GM19468 (cell line): ENCODE data around the gene KRTAP5-2.
"Not testable (repeated sequence)": the region's sequence is repeated elsewhere in the genome, so short reads cannot be mapped to it uniquely, and the experiment has no call there.

Experiments used
- ATAC-seq: cut with Tn5 transposase; IDR thresholded peaks from one replicate; pipeline ENCODE4 v1.9.1; 2021; ENCODE audit warnings: mild to moderate bottlenecking, moderate library complexity, moderate number of reproducible peaks; ENCODE audit not compliant: unreplicated experiment; ENCODE audit errors: extremely low read depth

Gene KRTAP5-2

GRCh38 chr11:1595994-1596575 lies 2.0 kb downstream of the KRTAP5-2 start:
- not testable (repeated sequence) for ATAC-seq

- ATAC-seq = no peak
Measured at GRCh38 chr11:1592628-1593027, 5.5 kb downstream of the KRTAP5-2 start.

GRCh38 chr11:1589996-1590395 lies 8.1 kb downstream of the KRTAP5-2 start:
- ATAC-seq = no peak

- ATAC-seq = not testable (repeated sequence)
Measured at GRCh38 chr11:1589191-1589963, 8.7 kb downstream of the KRTAP5-2 start.

GRCh38 chr11:1586699-1587098 lies 11.4 kb downstream of the KRTAP5-2 start:
- ATAC-seq = no peak

GRCh38 chr11:1584661-1585370 lies 13.3 kb downstream of the KRTAP5-2 start, which contains the start of gene KRTAP5-1:
KRTAP5-1 (minus strand) TSS chr11:1585283; CDS start chr11:1585249, 34 bp downstream.
- not testable (repeated sequence) for ATAC-seq

- ATAC-seq = not testable (repeated sequence)
Measured at GRCh38 chr11:1582909-1583308, 15.2 kb downstream of the KRTAP5-2 start.

- ATAC-seq = no peak
Measured at GRCh38 chr11:1581976-1582375, 16.1 kb downstream of the KRTAP5-2 start.

GRCh38 chr11:1576825-1577224 lies 21.3 kb downstream of the KRTAP5-2 start:
- ATAC-seq = no peak

- not testable (repeated sequence) for ATAC-seq
Measured at GRCh38 chr11:1575756-1576155, 22.3 kb downstream of the KRTAP5-2 start.

GRCh38 chr11:1574933-1575242 lies 23.2 kb downstream of the KRTAP5-2 start:
- no peak for ATAC-seq

- no peak for ATAC-seq
Measured at GRCh38 chr11:1574238-1574932, 23.7 kb downstream of the KRTAP5-2 start.

- no peak for ATAC-seq
Measured at GRCh38 chr11:1573903-1574237, 24.2 kb downstream of the KRTAP5-2 start.

GRCh38 chr11:1573077-1573902 lies 24.8 kb downstream of the KRTAP5-2 start:
- ATAC-seq = no peak

- ATAC-seq = no peak
Measured at GRCh38 chr11:1572197-1573076, 25.7 kb downstream of the KRTAP5-2 start, which contains the start of gene DUSP8. DUSP8 (minus strand) TSS chr11:1572271; CDS start chr11:1565826, 6,445 bp downstream.

GRCh38 chr11:1571760-1572196 lies 26.3 kb downstream of the KRTAP5-2 start:
- no peak for ATAC-seq

- no peak for ATAC-seq
Measured at GRCh38 chr11:1570896-1571759, 27.0 kb downstream of the KRTAP5-2 start.

GRCh38 chr11:1570531-1570895 lies 27.6 kb downstream of the KRTAP5-2 start:
- ATAC-seq = no peak
